ENCODE data around the gene ATP6V1G3.
A peak's percentile ranks its signal among the peaks of the same experiment; 100 is the strongest.

ATP6V1G3 gene

DNA sequence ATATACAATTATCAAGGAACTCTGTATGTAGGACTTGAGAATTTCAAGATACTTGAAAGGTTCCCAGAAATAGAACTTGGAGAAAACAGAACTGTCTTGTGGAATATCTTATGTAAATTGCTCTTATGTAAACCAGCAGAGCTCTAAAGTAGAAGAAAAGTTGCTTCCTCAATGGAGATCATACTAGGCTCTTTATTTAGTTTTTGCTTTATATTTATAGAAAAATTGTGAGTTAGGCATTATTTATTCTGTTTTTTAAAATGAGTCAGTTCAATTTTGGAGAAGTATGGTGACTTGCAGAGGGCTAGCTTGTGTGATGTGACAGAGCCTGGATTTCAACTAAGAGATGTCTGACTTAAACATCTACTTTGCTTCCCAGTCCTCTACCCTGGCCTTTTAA is 40.4 kb downstream of the ATP6V1G3 start:
- Histone ChIP-seq H3K27me3 (ENCODE audit: insufficient read depth, low read length) (no peaks in the 10 kb centered on the region), H3K4me3 (ENCODE audit: low read depth, low read length) (no peak overlapping the region), H2BK120ac (ENCODE audit: insufficient read depth, low read length, poor library complexity) (no peak overlapping the region), H2BK12ac (ENCODE audit: low read length) (no peak overlapping the region), H3K27ac (ENCODE audit: low read depth, low read length) (no peak overlapping the region), H2BK5ac (ENCODE audit: low read depth, low read length, poor library complexity) (no peak overlapping the region), H3K36me3 (ENCODE audit: control insufficient read depth in 1 of 2, insufficient read depth in 2 of 2, low read length in 2 of 2) (no peaks in the 10 kb centered on the region), H3K18ac (ENCODE audit: low read length) (no peak overlapping the region), H4K8ac (ENCODE audit: low read depth, low read length) (no peak overlapping the region), H2AFZ (ENCODE audit: insufficient read depth, low read length, poor library complexity) (no peak overlapping the region), H3K23ac (ENCODE audit: low read length) (no peak overlapping the region), H3K79me2 (ENCODE audit: control insufficient read depth, insufficient read depth, low read length, poor library complexity) (no peaks in the 10 kb centered on the region), H3K14ac (ENCODE audit: low read length) (no peak overlapping the region), H3K4me1 (ENCODE audit: control insufficient read depth in 1 of 2, insufficient read depth in 2 of 2, low read length in 2 of 2) (no peaks in the 10 kb centered on the region), H3K79me1 (ENCODE audit: low read length) (no peaks in the 10 kb centered on the region), H3K9me3 (ENCODE audit: insufficient read depth, low read depth, low read length) (no peaks in the 10 kb centered on the region), H2AK5ac (ENCODE audit: low read length) (no peak overlapping the region), H3K4ac (ENCODE audit: low read depth, low read length) (no peak overlapping the region), H3K4me2 (ENCODE audit: low read length) (no peak overlapping the region), H4K91ac (ENCODE audit: low read depth, low read length) (no peak overlapping the region), H4K12ac (ENCODE audit: low read depth, low read length) (no peak overlapping the region), H3K9ac (ENCODE audit: low read length) (no peak overlapping the region)
- DNase-seq: no peak

DNA sequence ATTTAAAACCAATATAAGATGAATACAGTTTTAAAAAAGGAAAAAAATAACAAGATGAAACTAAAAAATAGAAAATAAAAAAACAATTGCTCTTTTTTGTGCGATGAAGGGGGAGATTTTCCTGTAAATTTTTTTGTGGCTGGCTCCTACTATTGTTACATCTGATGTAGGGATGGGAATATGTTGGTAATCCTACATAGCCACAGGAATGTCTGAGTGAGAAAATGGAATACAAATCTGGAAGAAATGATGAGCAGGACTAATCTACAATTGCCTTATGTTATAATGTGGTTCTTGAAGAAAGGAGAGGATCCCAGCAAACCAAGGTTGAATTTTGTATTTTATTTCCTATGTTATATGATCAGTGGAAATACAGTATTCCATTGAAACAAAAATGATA is 40.9 kb downstream of the ATP6V1G3 start:
- Histone ChIP-seq H2AFZ (ENCODE audit: insufficient read depth, low read length, poor library complexity) (no peak overlapping the region), H2BK120ac (ENCODE audit: insufficient read depth, low read length, poor library complexity) (no peak overlapping the region), H3K18ac (ENCODE audit: low read length) (no peak overlapping the region), H3K4me2 (ENCODE audit: low read length) (no peak overlapping the region), H4K8ac (ENCODE audit: low read depth, low read length) (no peak overlapping the region), H2BK5ac (ENCODE audit: low read depth, low read length, poor library complexity) (no peak overlapping the region), H3K27ac (ENCODE audit: low read depth, low read length) (no peak overlapping the region), H3K9ac (ENCODE audit: low read length) (no peak overlapping the region), H3K23ac (ENCODE audit: low read length) (no peak overlapping the region), H4K91ac (ENCODE audit: low read depth, low read length) (no peak overlapping the region), H3K9me3 (ENCODE audit: insufficient read depth, low read depth, low read length) (peaks cover 4% of the 10 kb centered on the region), H4K12ac (ENCODE audit: low read depth, low read length) (no peak overlapping the region), H3K4me3 (ENCODE audit: low read depth, low read length) (no peak overlapping the region), H3K4ac (ENCODE audit: low read depth, low read length) (no peak overlapping the region), H3K79me1 (ENCODE audit: low read length) (no peaks in the 10 kb centered on the region), H3K27me3 (ENCODE audit: insufficient read depth, low read length) (no peaks in the 10 kb centered on the region), H3K36me3 (ENCODE audit: control insufficient read depth in 1 of 2, insufficient read depth in 2 of 2, low read length in 2 of 2) (no peaks in the 10 kb centered on the region), H2AK5ac (ENCODE audit: low read length) (no peak overlapping the region), H3K4me1 (ENCODE audit: control insufficient read depth in 1 of 2, insufficient read depth in 2 of 2, low read length in 2 of 2) (no peaks in the 10 kb centered on the region), H3K14ac (ENCODE audit: low read length) (no peak overlapping the region), H3K79me2 (ENCODE audit: control insufficient read depth, insufficient read depth, low read length, poor library complexity) (no peaks in the 10 kb centered on the region), H2BK12ac (ENCODE audit: low read length) (no peak overlapping the region)
- DNase-seq: no peak
- no CpG with 5 or more reads among the region's 1 CpG for WGBS (ENCODE audit: extremely low coverage, insufficient coverage, insufficient read length)

DNA sequence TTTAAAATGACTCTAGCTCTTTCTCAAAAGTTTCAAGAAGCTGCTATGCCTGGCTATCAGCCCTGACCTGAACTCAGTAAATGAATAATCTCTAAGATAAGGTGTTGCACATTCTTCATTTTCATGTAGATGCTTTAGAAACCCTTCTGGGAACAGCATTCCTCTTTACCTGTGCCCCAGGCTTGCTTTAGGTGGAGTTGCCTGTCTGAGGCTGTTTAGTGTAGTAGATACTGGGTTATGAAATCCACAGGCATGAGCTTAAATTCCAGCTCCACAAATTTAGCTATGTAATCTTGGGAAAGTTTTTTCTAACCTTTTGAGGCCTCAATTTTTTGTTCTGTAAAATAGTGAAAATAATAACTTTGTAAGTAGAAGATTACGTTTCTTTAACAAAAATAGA is 41.6 kb downstream of the ATP6V1G3 start:
- Histone ChIP-seq H2BK120ac (ENCODE audit: insufficient read depth, low read length, poor library complexity) (no peak overlapping the region), H2BK5ac (ENCODE audit: low read depth, low read length, poor library complexity) (no peak overlapping the region), H3K79me1 (ENCODE audit: low read length) (no peaks in the 10 kb centered on the region), H3K14ac (ENCODE audit: low read length) (no peak overlapping the region), H3K4me2 (ENCODE audit: low read length) (no peak overlapping the region), H4K91ac (ENCODE audit: low read depth, low read length) (no peak overlapping the region), H3K27me3 (ENCODE audit: insufficient read depth, low read length) (no peaks in the 10 kb centered on the region), H2AFZ (ENCODE audit: insufficient read depth, low read length, poor library complexity) (no peak overlapping the region), H3K4me1 (ENCODE audit: control insufficient read depth in 1 of 2, insufficient read depth in 2 of 2, low read length in 2 of 2) (no peaks in the 10 kb centered on the region), H3K79me2 (ENCODE audit: control insufficient read depth, insufficient read depth, low read length, poor library complexity) (no peaks in the 10 kb centered on the region), H4K12ac (ENCODE audit: low read depth, low read length) (no peak overlapping the region), H3K4me3 (ENCODE audit: low read depth, low read length) (no peak overlapping the region), H4K8ac (ENCODE audit: low read depth, low read length) (no peak overlapping the region), H3K27ac (ENCODE audit: low read depth, low read length) (no peak overlapping the region), H2AK5ac (ENCODE audit: low read length) (no peak overlapping the region), H3K9ac (ENCODE audit: low read length) (no peak overlapping the region), H3K23ac (ENCODE audit: low read length) (no peak overlapping the region), H3K9me3 (ENCODE audit: insufficient read depth, low read depth, low read length) (peaks cover 5% of the 10 kb centered on the region), H3K4ac (ENCODE audit: low read depth, low read length) (no peak overlapping the region), H3K18ac (ENCODE audit: low read length) (no peak overlapping the region), H3K36me3 (ENCODE audit: control insufficient read depth in 1 of 2, insufficient read depth in 2 of 2, low read length in 2 of 2) (no peaks in the 10 kb centered on the region), H2BK12ac (ENCODE audit: low read length) (no peak overlapping the region)
- no CpG with 5 or more reads among the region's 1 CpG for WGBS (ENCODE audit: extremely low coverage, insufficient coverage, insufficient read length)
- peak; percentile 92 to 94 for DNase-seq

DNA sequence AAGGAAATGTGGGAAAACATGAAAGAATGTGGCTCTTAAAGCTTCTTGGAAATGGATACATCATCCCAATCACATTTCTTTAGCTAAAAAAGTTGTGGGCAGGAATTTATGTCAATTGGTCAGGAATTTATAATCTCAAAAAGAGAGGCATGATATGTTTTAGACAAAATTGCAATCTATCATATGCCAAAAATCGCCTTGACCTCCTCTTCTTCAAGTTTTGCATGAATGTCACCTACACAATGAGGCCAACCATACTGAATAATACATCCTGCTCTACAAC is 42.4 kb downstream of the ATP6V1G3 start:
- no peak overlapping the region for H2BK5ac ChIP-seq (ENCODE audit: low read depth, low read length, poor library complexity)
- WGBS (ENCODE audit: extremely low coverage, insufficient coverage, insufficient read length): no CpG with 5 or more reads among the region's 1 CpG

More for the DNA sequence above, 42.4 kb downstream of the ATP6V1G3 start:
- no peak overlapping the region for H4K91ac ChIP-seq (ENCODE audit: low read depth, low read length)
- H3K79me1 ChIP-seq (ENCODE audit: low read length): no peaks in the 10 kb centered on the region
- no peak overlapping the region for H3K18ac ChIP-seq (ENCODE audit: low read length)
- H3K27ac ChIP-seq (ENCODE audit: low read depth, low read length): no peak overlapping the region
- H3K36me3 ChIP-seq (ENCODE audit: control insufficient read depth in 1 of 2, insufficient read depth in 2 of 2, low read length in 2 of 2): no peaks in the 10 kb centered on the region
- H3K4ac ChIP-seq (ENCODE audit: low read depth, low read length): no peak overlapping the region
- no peaks in the 10 kb centered on the region for H3K27me3 ChIP-seq (ENCODE audit: insufficient read depth, low read length)
- no peak overlapping the region for H3K14ac ChIP-seq (ENCODE audit: low read length)
- no peak overlapping the region for H2AK5ac ChIP-seq (ENCODE audit: low read length)
- no peak overlapping the region for H4K8ac ChIP-seq (ENCODE audit: low read depth, low read length)
- no peak overlapping the region for H2BK120ac ChIP-seq (ENCODE audit: insufficient read depth, low read length, poor library complexity)
- no peak overlapping the region for H3K9ac ChIP-seq (ENCODE audit: low read length)
- H3K9me3 ChIP-seq (ENCODE audit: insufficient read depth, low read depth, low read length): peaks cover 5% of the 10 kb centered on the region
- no peak overlapping the region for H3K23ac ChIP-seq (ENCODE audit: low read length)
- no peak overlapping the region for H2BK12ac ChIP-seq (ENCODE audit: low read length)
- DNase-seq: peak in 1 of 2 donors; percentile 8
- H3K4me1 ChIP-seq (ENCODE audit: control insufficient read depth in 1 of 2, insufficient read depth in 2 of 2, low read length in 2 of 2): no peaks in the 10 kb centered on the region
- no peak overlapping the region for H3K4me3 ChIP-seq (ENCODE audit: low read depth, low read length)
- H4K12ac ChIP-seq (ENCODE audit: low read depth, low read length): no peak overlapping the region
- no peak overlapping the region for H2AFZ ChIP-seq (ENCODE audit: insufficient read depth, low read length, poor library complexity)
- no peaks in the 10 kb centered on the region for H3K79me2 ChIP-seq (ENCODE audit: control insufficient read depth, insufficient read depth, low read length, poor library complexity)
- H3K4me2 ChIP-seq (ENCODE audit: low read length): no peak overlapping the region

Data from trophoblast cell (in vitro differentiated cells and primary cell).